Ectodermal cell (in vitro differentiated cells): Measurements from ENCODE around the gene OVOL1.

Experiments
- H3K27ac ChIP-seq: 2 replicates; pipeline ENCODE4 v1.7.0; 2013; ENCODE audit warnings: mild to moderate bottlenecking, low read depth, low read length; ENCODE audit not compliant: insufficient read depth, poor library complexity, severe bottlenecking
- H3K27me3 ChIP-seq: 2 replicates; pipeline ENCODE4 v1.7.0; 2013; ENCODE audit warnings: mild to moderate bottlenecking, low read length; ENCODE audit not compliant: insufficient read depth, control insufficient read depth, poor library complexity, severe bottlenecking
- H3K36me3 ChIP-seq: one replicate; pipeline ENCODE4 v1.7.0; 2013; ENCODE audit warnings: low read length; ENCODE audit not compliant: control insufficient read depth, insufficient read depth
- H3K4me1 ChIP-seq: one replicate; pipeline ENCODE4 v1.7.0; 2013; ENCODE audit warnings: low read length; ENCODE audit not compliant: control insufficient read depth, insufficient read depth
- H3K4me3 ChIP-seq: 2 replicates; pipeline ENCODE4 v1.7.0; 2013; ENCODE audit warnings: low read depth, low read length, control low read depth; ENCODE audit not compliant: insufficient read depth
- H3K9me3 ChIP-seq: 2 replicates; pipeline ENCODE4 v1.7.0; 2013; ENCODE audit warnings: mild to moderate bottlenecking, low read length, moderate library complexity; ENCODE audit not compliant: control insufficient read depth
- WGBS, 2 experiments: methylation state at CpG; one replicate each; pipeline ENCODE4 v1.1.7; 2013; ENCODE audit warnings: missing lambda C conversion rate in 2 of 2; 5-methylcytosine and 5-hydroxymethylcytosine counted together

Gene OVOL1

GRCh38 chr11:65791719-65792213 is 4.9 kb downstream of the OVOL1 start:
- Histone ChIP-seq H3K4me1 (peaks cover 4% of the 10 kb centered on the region), H3K9me3 (no peaks in the 10 kb centered on the region), H3K4me3 (no peak overlapping the region), H3K27me3 (peaks cover 39% of the 10 kb centered on the region), H3K36me3 (no peaks in the 10 kb centered on the region), H3K27ac (no peak overlapping the region)
- 94 to 95% methylated on average over 13 of the region's 13 CpGs for WGBS, 2 experiments

- Histone ChIP-seq H3K27ac (no peak overlapping the region), H3K9me3 (no peaks in the 10 kb centered on the region), H3K36me3 (no peaks in the 10 kb centered on the region), H3K27me3 (peaks cover 32% of the 10 kb centered on the region), H3K4me1 (peaks cover 4% of the 10 kb centered on the region), H3K4me3 (no peak overlapping the region)
- 90 to 91% methylated on average over 16 of the region's 16 CpGs for WGBS, 2 experiments
Observed at GRCh38 chr11:65792456-65792855, 5.6 kb downstream of the OVOL1 start.

- Histone ChIP-seq H3K27me3 (peaks cover 25% of the 10 kb centered on the region), H3K9me3 (no peaks in the 10 kb centered on the region)
- WGBS, 2 experiments: 81 to 84% methylated on average over 16 of the region's 16 CpGs
Observed at GRCh38 chr11:65793144-65793581, 6.3 kb downstream of the OVOL1 start.

GRCh38 chr11:65793625-65794400 is 7.0 kb downstream of the OVOL1 start:
- Histone ChIP-seq H3K27me3 (peaks cover 19% of the 10 kb centered on the region), H3K4me3 (no peak overlapping the region), H3K4me1 (no peaks in the 10 kb centered on the region), H3K27ac (no peak overlapping the region), H3K9me3 (no peaks in the 10 kb centered on the region), H3K36me3 (no peaks in the 10 kb centered on the region)
- 92% methylated on average over 29 of the region's 29 CpGs for WGBS, 2 experiments

More at GRCh38 chr11:65793144-65793581, 6.3 kb downstream of the OVOL1 start:
- no peak overlapping the region for H3K4me3 ChIP-seq
- H3K27ac ChIP-seq: no peak overlapping the region
- peaks cover 3% of the 10 kb centered on the region for H3K4me1 ChIP-seq
- no peaks in the 10 kb centered on the region for H3K36me3 ChIP-seq

- Histone ChIP-seq H3K27me3 (peaks cover 10% of the 10 kb centered on the region), H3K4me1 (no peaks in the 10 kb centered on the region), H3K9me3 (no peaks in the 10 kb centered on the region), H3K4me3 (no peak overlapping the region), H3K27ac (no peak overlapping the region), H3K36me3 (no peaks in the 10 kb centered on the region)
- whole genome bisulfite sequencing, 2 experiments: 93 to 94% methylated on average over 42 of the region's 42 CpGs
Observed at GRCh38 chr11:65794570-65795510, 8.0 kb downstream of the OVOL1 start.

- WGBS, 2 experiments: 63 to 65% methylated on average over 13 to 15 of the region's 15 CpGs
- H3K36me3 ChIP-seq: no peaks in the 10 kb centered on the region
- H3K4me1 ChIP-seq: no peaks in the 10 kb centered on the region
- no peak overlapping the region for H3K27ac ChIP-seq
- H3K4me3 ChIP-seq: no peak overlapping the region
- no peaks in the 10 kb centered on the region for H3K9me3 ChIP-seq
- no peaks in the 10 kb centered on the region for H3K27me3 ChIP-seq
Observed at GRCh38 chr11:65796726-65797601, 10.1 kb downstream of the OVOL1 start.

- 94 to 96% methylated on average over 13 of the region's 13 CpGs for WGBS, 2 experiments
- no peaks in the 10 kb centered on the region for H3K27me3 ChIP-seq
- H3K4me3 ChIP-seq: no peak overlapping the region
- no peaks in the 10 kb centered on the region for H3K9me3 ChIP-seq
- no peak overlapping the region for H3K27ac ChIP-seq
- H3K36me3 ChIP-seq: no peaks in the 10 kb centered on the region
- H3K4me1 ChIP-seq: no peaks in the 10 kb centered on the region
Observed at GRCh38 chr11:65797711-65798110, 10.8 kb downstream of the OVOL1 start.

GRCh38 chr11:65798882-65799281 is 12.0 kb downstream of the OVOL1 start:
- no peaks in the 10 kb centered on the region for H3K9me3 ChIP-seq
- H3K4me3 ChIP-seq: no peak overlapping the region
- no peaks in the 10 kb centered on the region for H3K4me1 ChIP-seq
- WGBS, 2 experiments: 89 to 90% methylated on average over 8 of the region's 8 CpGs
- H3K27me3 ChIP-seq: no peaks in the 10 kb centered on the region
- no peaks in the 10 kb centered on the region for H3K36me3 ChIP-seq
- H3K27ac ChIP-seq: no peak overlapping the region

GRCh38 chr11:65801153-65801987 is 14.5 kb downstream of the OVOL1 start:
- H3K27me3 ChIP-seq: no peaks in the 10 kb centered on the region
- H3K27ac ChIP-seq: no peak overlapping the region

More at GRCh38 chr11:65801153-65801987, 14.5 kb downstream of the OVOL1 start:
- Histone ChIP-seq H3K9me3 (no peaks in the 10 kb centered on the region), H3K4me3 (no peak overlapping the region), H3K36me3 (no peaks in the 10 kb centered on the region), H3K4me1 (no peaks in the 10 kb centered on the region)
- 82 to 85% methylated on average over 18 of the region's 18 CpGs for WGBS, 2 experiments
